GM10266 (cell line): ENCODE measurements around the gene DIP2B.
A peak's percentile ranks its signal among the peaks of the same experiment; 100 is the strongest.

Source experiments
- DNase-seq: peaks from one replicate; pipeline ENCODE4 v3.0.0; 2012; ENCODE audit errors: extremely low spot score
- TF ChIP-seq, protein P1 (sequence below): IDR thresholded peaks from 2 replicates; pipeline ENCODE4 v1.5.1; 2012; ENCODE audit warnings: mild to moderate bottlenecking, low read depth; ENCODE audit not compliant: control insufficient read depth, insufficient read depth; ENCODE audit errors: missing control alignments

DIP2B gene

DNA sequence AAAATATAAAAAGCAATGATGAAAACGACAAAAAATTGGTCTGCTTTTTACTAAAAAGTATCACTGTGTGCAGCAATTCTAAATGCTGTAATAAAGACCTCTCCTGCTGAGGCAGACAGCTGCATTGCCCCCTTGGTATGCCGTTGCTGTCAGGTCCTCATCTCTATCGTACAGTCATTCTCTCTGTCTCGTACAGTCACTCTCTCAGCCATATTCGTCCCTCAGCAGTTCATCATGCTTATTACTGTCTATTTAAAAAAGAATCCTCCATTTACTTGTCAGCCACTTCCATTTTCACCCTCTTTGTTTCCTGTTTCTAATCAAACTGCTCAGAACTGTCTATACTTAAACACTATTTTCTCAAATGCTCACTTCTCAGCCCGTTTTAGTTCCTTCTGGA lies 123.6 kb downstream of the DIP2B start:
- TF ChIP-seq, protein P1, sequence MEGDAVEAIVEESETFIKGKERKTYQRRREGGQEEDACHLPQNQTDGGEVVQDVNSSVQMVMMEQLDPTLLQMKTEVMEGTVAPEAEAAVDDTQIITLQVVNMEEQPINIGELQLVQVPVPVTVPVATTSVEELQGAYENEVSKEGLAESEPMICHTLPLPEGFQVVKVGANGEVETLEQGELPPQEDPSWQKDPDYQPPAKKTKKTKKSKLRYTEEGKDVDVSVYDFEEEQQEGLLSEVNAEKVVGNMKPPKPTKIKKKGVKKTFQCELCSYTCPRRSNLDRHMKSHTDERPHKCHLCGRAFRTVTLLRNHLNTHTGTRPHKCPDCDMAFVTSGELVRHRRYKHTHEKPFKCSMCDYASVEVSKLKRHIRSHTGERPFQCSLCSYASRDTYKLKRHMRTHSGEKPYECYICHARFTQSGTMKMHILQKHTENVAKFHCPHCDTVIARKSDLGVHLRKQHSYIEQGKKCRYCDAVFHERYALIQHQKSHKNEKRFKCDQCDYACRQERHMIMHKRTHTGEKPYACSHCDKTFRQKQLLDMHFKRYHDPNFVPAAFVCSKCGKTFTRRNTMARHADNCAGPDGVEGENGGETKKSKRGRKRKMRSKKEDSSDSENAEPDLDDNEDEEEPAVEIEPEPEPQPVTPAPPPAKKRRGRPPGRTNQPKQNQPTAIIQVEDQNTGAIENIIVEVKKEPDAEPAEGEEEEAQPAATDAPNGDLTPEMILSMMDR, result no peak
- DNase-seq, result no peak

DNA sequence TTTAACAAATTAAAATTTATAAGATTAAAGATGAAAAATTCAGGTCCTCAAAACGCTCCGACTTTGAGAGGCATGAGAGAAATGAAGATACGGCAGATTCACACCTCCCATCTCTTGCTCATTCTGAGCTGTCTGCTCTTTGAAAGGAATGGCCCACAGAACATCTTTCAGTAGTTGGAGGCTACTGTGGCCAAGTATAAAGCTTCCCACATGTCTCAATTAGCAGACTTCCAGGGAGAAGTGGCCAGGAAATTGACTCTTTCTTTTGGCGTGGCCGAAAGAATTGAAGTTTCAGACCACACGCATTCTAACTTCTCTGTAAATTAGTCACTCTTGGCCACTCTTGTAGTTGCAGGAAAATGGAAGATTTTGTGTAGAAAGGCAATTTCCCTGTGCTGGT lies 129.2 kb downstream of the DIP2B start:
- no peak for DNase-seq
- TF ChIP-seq, protein P1, result no peak

DNA sequence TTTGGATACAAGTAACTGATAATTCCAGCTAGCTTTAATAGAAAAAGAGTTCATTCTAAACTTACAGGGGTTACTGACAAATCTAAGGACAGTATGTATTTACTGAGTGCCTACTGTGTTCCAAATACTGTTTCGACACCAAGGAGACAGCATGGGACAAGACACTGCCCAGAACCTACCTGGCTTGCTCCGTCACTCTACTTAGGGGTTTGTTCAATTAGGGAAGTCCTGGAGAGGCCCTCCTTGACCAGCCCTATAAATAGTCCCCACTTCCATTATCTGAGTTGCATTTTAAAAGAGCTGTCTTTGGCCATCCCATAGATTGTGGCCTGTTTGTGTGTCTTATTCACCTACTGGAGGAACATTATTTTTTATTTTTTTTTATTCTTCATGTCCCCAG lies 129.6 kb downstream of the DIP2B start:
- TF ChIP-seq, protein P1, result no peak
- no peak for DNase-seq

DNA sequence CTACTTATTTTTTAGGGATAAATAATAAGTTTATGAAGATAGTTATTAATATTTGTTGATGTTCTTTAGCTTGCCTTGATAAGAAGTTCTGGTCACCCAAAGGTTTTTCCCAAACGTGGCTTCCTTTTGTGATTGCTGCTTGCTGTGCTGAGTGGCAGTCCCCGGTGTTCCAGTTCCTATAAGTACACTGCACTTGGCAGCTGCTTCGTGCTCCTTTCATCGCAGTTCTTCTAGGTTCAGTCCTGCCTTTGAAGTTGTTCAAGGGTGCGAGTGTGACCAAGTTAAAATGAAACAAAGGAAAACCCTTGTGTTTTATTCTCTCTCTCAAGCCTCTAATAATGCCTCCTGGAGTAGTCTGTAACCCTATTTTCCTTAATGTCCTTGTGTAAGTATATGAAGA lies 130.6 kb downstream of the DIP2B start:
- TF ChIP-seq, protein P1, result no peak
- no peak for DNase-seq

DNA sequence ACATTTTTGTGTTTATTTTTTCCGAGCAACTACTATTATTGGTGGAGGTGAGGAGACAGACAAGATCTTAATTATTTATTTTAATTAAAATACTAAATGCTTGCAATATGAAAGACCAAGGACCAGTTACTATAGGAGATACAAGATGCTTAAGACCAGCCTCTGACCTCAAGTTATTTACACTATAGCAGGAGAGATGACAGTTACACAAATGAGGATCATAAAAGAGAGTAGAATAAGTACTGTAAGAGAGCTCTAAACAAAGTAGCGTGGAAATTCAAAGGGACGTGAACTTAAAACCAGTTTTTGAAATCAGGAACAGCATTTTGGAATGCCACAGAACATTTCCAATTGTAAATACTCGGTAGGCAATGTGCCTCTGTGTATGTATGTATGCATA lies 131.1 kb downstream of the DIP2B start:
- no peak for DNase-seq
- TF ChIP-seq, protein P1, result no peak

DNA sequence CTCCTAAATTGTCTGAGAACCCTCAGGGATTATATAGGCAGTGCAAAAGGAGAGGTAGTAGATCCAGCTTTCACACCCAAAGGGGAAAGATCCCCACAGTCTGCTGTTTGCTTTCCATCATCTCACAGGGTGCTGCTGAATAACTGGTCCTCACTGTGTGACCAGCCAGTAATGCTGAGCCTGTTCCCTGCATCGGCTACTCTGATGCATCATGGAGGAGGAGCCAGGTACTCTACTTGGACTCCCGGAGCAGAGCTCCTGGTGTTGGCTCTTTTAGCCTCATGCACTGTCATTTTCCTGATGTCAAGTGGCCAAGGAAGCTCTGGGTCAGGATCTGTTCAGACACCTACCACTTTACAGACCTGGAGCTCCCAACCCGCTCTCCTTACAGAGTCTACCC lies 131.7 kb downstream of the DIP2B start:
- DNase-seq, result no peak
- TF ChIP-seq, protein P1, result no peak

DNA sequence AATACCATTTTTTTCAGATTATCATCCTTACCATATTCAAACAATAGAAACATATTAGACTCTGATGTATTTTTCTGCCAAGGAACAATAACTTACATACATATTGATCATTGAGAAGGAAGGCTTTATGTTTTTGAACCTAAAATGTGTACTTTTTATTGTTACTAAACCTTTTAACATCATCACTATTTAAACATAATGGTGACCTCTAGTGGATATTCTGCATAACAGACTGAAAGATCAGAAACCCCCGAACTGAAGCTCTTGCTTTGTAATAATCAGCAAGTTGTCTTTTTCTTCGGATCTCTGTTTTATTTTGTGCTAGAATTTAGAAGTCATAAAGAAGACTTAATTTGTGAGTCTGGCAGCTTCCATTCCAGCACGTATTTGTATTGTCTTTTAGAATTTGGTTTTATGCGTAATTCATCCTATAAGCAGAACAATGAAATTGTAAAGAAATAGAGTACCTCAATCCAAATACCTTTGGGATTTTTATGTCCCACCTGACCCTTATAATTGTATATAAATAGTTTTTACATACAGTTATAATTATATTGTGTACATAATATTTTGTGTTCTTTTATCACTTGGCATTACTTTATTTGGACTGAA lies 133.2 kb downstream of the DIP2B start:
- peak; percentile 41 for DNase-seq
- TF ChIP-seq, protein P1, result peak; percentile 59
